GM10266 (cell line): Measurements from ENCODE around the gene ZNF618.
"Not testable (repeated sequence)": the region's sequence is repeated elsewhere in the genome, so short reads cannot be mapped to it uniquely, and the experiment has no call there.

Experiments used
- DNase-seq: peaks from one replicate; pipeline ENCODE4 v3.0.0; 2012; ENCODE audit errors: extremely low spot score
- CTCF ChIP-seq: IDR thresholded peaks from 2 replicates; pipeline ENCODE4 v1.5.1; 2012; ENCODE audit warnings: mild to moderate bottlenecking, low read depth; ENCODE audit not compliant: control insufficient read depth, insufficient read depth; ENCODE audit errors: missing control alignments

The ZNF618 gene

GRCh38 chr9:113992276-113992951 is 116.3 kb downstream of the ZNF618 start:
- no peak for DNase-seq
- TF ChIP-seq CTCF = no peak

GRCh38 chr9:113992994-113993393 is 116.9 kb downstream of the ZNF618 start:
- no peak for DNase-seq
- no peak for TF ChIP-seq CTCF

GRCh38 chr9:113993838-113994540 is 117.9 kb downstream of the ZNF618 start:
- no peak for DNase-seq
- TF ChIP-seq CTCF = no peak

- no peak for DNase-seq
- TF ChIP-seq CTCF = no peak
Observed at GRCh38 chr9:113995401-113995800, 119.3 kb downstream of the ZNF618 start.

GRCh38 chr9:113995963-113996362 is 119.9 kb downstream of the ZNF618 start:
- no peak for DNase-seq
- no peak for TF ChIP-seq CTCF

- no peak for DNase-seq
- TF ChIP-seq CTCF = no peak
Observed at GRCh38 chr9:113996531-113997001, 120.5 kb downstream of the ZNF618 start.

GRCh38 chr9:113997064-113997463 is 121.0 kb downstream of the ZNF618 start:
- DNase-seq = not testable (repeated sequence)

GRCh38 chr9:113997610-113998009 is 121.5 kb downstream of the ZNF618 start:
- TF ChIP-seq CTCF = no peak
- DNase-seq = no peak
